NCI-H1436 (cell line): Measurements from ENCODE around the gene TPPP2.
"Not testable (repeated sequence)": the region's sequence is repeated elsewhere in the genome, so short reads cannot be mapped to it uniquely, and the experiment has no call there.

Source experiments
- DNase-seq: peaks from one replicate; lab custom pipeline; 2025; lab: John Stamatoyannopoulos, UW

Gene TPPP2

GRCh38 chr14:21038441-21039422 lies 8.7 kb downstream of the TPPP2 start:
- no peak for DNase-seq

DNA sequence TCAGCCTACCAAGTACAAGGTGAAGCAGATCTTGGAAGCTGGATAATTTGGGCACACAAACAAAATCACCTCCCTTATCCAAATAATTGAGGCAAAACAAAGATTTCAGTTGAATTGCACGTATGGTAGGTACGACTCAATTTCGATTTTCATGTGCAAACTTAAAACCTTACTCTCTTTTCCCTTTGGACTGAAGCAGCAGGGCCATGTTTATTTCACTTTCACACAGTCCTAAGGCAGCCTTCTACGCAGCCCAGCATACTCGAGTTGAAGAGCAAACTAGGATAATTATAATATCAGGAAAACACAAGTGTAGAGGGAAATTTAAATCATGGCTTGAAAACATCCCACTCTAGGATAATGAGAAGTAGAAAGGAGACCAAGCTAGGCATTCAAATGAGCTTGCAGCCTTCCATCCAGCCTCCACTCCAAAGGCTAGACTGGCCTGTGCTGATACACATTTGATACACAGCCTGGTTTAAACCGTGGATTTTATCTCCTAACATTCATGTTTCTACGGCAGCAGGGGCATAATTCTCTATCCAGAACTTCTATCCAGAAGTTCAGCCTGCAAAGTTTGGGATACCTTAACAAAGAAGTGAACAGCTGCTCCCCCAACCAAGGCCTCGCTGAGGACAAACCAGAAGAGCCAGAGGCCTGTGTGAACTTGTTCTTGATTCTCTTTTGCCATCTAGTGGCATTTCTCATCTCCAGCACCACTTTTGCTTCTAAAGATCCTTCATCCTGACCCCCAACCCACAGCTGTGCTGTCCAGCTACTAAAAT lies 9.8 kb downstream of the TPPP2 start:
- DNase-seq = no peak

- DNase-seq = no peak
Observed at GRCh38 chr14:21040370-21040925, 10.4 kb downstream of the TPPP2 start.

- DNase-seq = not testable (repeated sequence)
Observed at GRCh38 chr14:21040941-21041340, 10.9 kb downstream of the TPPP2 start.

GRCh38 chr14:21041676-21042433 lies 11.8 kb downstream of the TPPP2 start, which contains the start of gene RNASE7:
Gene RNASE7 (plus strand): TSS chr14:21042362. CDS start chr14:21042993, 631 bp downstream.
- no peak for DNase-seq

DNA sequence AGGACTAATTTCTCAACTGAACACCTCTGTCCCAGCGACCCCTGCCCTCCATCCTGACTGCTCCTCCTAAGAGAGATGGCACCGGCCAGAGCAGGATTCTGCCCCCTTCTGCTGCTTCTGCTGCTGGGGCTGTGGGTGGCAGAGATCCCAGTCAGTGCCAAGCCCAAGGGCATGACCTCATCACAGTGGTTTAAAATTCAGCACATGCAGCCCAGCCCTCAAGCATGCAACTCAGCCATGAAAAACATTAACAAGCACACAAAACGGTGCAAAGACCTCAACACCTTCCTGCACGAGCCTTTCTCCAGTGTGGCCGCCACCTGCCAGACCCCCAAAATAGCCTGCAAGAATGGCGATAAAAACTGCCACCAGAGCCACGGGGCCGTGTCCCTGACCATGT lies 12.9 kb downstream of the TPPP2 start:
- no peak for DNase-seq

DNA sequence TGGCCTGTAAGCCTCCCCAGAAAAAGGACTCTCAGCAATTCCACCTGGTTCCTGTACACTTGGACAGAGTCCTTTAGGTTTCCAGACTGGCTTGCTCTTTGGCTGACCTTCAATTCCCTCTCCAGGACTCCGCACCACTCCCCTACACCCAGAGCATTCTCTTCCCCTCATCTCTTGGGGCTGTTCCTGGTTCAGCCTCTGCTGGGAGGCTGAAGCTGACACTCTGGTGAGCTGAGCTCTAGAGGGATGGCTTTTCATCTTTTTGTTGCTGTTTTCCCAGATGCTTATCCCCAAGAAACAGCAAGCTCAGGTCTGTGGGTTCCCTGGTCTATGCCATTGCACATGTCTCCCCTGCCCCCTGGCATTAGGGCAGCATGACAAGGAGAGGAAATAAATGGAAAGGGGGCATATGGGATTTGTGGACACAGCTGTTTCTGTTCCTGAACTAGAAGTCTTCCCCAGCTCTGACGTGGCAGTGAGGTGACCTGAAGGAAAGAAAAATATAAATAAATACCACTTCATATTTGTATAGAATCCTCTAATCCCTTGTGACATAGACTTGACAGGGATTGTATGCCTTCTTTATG lies 13.5 kb downstream of the TPPP2 start:
- DNase-seq = no peak

DNA sequence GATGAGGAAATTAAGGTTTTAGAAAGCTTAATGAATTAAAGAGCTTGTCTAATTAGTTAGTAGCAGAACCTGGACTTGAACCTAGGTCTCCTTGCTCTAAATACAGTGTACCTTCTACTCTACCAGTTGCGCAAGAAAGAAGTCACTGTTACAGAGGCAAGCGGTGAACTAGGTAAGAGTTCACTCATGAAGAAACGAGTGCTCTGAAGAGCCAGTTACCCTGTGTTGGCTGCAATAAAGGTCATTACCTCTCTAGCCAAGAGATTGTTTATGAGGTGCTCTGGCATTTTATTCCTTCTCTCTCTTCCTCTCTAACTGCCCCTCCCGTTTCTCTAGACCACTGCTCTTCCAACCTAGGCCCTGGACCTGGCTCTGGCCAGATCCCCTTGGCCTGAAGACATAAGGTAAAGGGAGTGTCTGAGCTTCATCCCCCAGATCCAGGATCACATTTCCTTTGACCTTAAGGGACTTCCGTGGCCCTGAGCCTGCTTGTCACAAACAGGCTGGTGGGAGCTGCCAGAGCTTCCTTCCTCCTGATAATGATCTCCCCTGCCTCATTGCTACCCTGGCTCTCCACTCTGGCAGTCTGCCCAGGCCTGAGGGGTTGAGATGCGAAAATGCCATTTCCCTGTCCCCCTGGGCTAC lies 14.1 kb downstream of the TPPP2 start:
- no peak for DNase-seq

DNA sequence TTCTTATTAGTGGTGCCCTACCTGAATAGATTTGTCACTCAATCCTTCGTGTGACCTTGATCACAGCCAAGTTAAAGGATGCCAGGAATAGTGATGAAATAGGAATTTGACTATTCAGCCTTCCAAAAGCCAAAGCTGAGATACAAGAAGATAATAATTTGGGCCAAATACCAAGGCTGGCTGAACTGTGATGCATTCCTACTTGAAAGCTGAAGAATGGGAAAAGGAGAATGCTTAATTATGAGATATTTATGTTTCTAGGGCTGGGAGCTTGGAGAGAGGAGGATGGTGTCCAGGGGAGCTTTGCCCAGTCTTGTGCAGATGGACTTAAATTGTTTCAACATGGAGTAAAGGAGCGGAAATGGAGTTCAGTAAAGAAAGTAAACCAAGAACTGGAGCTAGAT lies 17.4 kb downstream of the TPPP2 start:
- DNase-seq = no peak

- no peak for DNase-seq
Observed at GRCh38 chr14:21048638-21049037, 18.6 kb downstream of the TPPP2 start.

DNA sequence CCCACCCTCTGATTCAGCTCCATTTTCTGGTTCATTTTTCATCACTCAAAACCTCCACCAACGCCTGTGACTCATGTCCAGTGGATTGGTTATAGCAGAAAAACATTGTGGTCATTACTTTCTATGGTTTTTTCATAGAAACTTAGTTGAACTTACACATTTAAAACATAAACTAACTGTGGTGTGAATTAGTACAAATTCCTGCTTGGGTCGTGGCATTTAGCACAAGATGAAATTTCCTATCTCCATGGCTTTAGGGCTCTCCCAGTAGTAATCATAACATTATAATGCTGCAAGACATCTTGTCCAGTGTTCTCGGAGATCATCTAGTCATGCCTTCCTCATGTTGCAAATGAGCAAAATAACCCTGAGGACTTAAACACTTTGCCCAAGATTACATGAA lies 19.3 kb downstream of the TPPP2 start:
- no peak for DNase-seq

DNA sequence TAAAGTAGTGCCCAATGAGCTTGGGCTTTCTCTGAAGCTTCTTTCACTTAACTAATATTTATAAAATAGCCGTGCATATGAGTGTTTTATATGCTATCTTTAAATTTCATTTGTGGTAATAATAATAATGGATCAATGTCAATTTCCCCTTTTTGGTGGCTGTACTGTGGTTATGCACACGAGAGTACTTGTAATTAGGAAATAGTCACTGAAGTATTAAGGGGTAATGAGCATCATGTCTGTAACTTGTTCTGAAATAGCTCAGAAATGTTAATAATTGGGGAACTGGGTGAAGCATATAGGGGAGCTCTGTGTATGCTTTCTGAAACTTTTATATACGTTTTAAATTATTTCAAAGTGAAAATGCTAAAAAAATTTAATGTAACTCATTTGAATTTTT lies 20.6 kb downstream of the TPPP2 start:
- no peak for DNase-seq

GRCh38 chr14:21053184-21054122 lies 23.4 kb downstream of the TPPP2 start:
- no peak for DNase-seq

GRCh38 chr14:21054123-21054767 lies 24.2 kb downstream of the TPPP2 start:
- DNase-seq = no peak

GRCh38 chr14:21054768-21055145 lies 24.7 kb downstream of the TPPP2 start:
- no peak for DNase-seq

GRCh38 chr14:21055432-21056117 lies 25.6 kb downstream of the TPPP2 start:
- no peak for DNase-seq

DNA sequence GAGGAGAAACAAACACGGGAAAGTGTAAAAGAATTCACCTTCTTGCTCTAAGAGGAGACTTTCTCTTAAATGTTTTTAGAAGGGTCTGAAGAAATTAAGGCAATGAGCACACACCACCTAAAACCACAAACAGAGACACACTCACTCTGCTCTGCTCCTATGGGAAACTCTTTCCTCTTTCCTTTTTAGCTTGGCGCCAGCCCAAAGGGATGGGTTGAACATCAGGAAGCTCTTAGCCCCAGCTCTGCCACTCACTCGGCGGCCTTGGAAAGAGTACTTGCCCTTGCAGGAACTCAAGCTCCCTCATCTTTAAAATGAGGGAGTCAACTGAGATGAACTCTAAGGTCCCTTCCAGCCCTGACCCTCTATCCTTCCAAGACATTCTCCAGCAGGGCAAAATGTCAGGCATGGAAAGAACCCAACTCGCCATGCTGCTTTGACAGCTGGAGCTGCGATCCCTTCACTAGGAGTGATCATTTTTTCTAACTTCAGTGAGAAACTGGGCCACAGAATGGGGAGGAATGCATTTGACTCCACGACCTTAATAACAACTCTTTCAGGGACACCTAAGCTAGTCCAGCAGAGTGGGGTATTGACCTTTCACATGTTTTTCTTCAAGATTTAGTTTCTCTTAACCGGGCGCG lies 26.6 kb downstream of the TPPP2 start:
- DNase-seq = no peak
